Erythroblast (primary cell): ENCODE data around the gene HNF1B.

Experiments used
- GATA1 ChIP-seq: IDR thresholded peaks from 2 replicates; pipeline ENCODE4 v1.6.1; 2011; ENCODE audit warnings: low read depth, mild to moderate bottlenecking, control low read depth, low read length, moderate library complexity
- POLR2A ChIP-seq: IDR thresholded peaks from 2 replicates; pipeline ENCODE4 v1.6.1; 2011; ENCODE audit warnings: mild to moderate bottlenecking, low read length

- TF ChIP-seq POLR2A (no peak), GATA1 (no peak)
Measured at GRCh38 chr17:37740915-37741314, 3.9 kb downstream of the HNF1B start.
